ENCODE data around the gene OSBPL3.

GRCh38 chr7:24779283-24779655 is 200.7 kb downstream of the OSBPL3 start:
- TF ChIP-seq E2F5 (CRISPR knock-in tag; IDR thresholded peaks at IDR 0.05) (no peak), HMGXB4 (CRISPR knock-in tag; IDR thresholded peaks at IDR 0.05) (no peak), CTCF (IDR thresholded peaks at IDR 0.05) (no peak), NFYB (CRISPR knock-in tag; conservative IDR thresholded peaks at IDR 0.05; ENCODE audit: low read depth) (no peak), GABPB1 (CRISPR knock-in tag; IDR thresholded peaks at IDR 0.05) (no peak), MAX (CRISPR knock-in tag; IDR thresholded peaks at IDR 0.05) (no peak), NR2C2 (CRISPR knock-in tag; IDR thresholded peaks at IDR 0.05) (no peak), CBFB (CRISPR knock-in tag; IDR thresholded peaks at IDR 0.05; ENCODE audit: low read depth) (no peak)
- TF ChIP-seq, protein P1, sequence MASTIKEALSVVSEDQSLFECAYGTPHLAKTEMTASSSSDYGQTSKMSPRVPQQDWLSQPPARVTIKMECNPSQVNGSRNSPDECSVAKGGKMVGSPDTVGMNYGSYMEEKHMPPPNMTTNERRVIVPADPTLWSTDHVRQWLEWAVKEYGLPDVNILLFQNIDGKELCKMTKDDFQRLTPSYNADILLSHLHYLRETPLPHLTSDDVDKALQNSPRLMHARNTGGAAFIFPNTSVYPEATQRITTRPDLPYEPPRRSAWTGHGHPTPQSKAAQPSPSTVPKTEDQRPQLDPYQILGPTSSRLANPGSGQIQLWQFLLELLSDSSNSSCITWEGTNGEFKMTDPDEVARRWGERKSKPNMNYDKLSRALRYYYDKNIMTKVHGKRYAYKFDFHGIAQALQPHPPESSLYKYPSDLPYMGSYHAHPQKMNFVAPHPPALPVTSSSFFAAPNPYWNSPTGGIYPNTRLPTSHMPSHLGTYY (CRISPR knock-in tag; IDR thresholded peaks at IDR 0.05): no peak
